Neural progenitor cell (in vitro differentiated cells): ENCODE data around the gene AJUBA. TPM values are rescaled to one million over a fixed set of nuclear protein-coding genes. Genes with fewer than 3 reads are reported as not detected.

Source experiments
- DNase-seq: peaks from one replicate; pipeline ENCODE4 v3.0.0-alpha.2; 2016; ENCODE audit warnings: low spot score
- H2AFZ ChIP-seq: fragments of 200-600 bp; sonication (generic); replicated peaks from 2 replicates; pipeline ENCODE4 v1.6.1; 2016; ENCODE audit warnings: antibody characterized with exemption
- H3F3A ChIP-seq: fragments of 200-600 bp; sonication (generic); 2 replicates; pipeline ENCODE4 v1.6.1; 2016; ENCODE audit warnings: antibody characterized with exemption, low read depth
- H3K27ac ChIP-seq: fragments of 200-600 bp; sonication (generic); 2 replicates; pipeline ENCODE4 v1.5.1; 2016; ENCODE audit warnings: mild to moderate bottlenecking
- H3K27me3 ChIP-seq: fragments of 200-600 bp; sonication (generic); 2 replicates; pipeline ENCODE4 v1.6.1; 2016; ENCODE audit warnings: mild to moderate bottlenecking, moderate library complexity
- H3K36me3 ChIP-seq: fragments of 200-600 bp; sonication (generic); 2 replicates; pipeline ENCODE4 v1.5.1; 2016
- H3K4me1 ChIP-seq: fragments of 200-600 bp; sonication (generic); 2 replicates; pipeline ENCODE4 v1.6.1; 2016; ENCODE audit warnings: mixed run types
- H3K4me2 ChIP-seq: fragments of 200-600 bp; sonication (generic); 2 replicates; pipeline ENCODE4 v1.6.1; 2016
- H3K4me3 ChIP-seq: fragments of 200-600 bp; sonication (generic); 2 replicates; pipeline ENCODE4 v1.5.1; 2016
- H3K79me2 ChIP-seq: fragments of 200-600 bp; sonication (generic); 2 replicates; pipeline ENCODE4 v1.6.1; 2016; ENCODE audit warnings: low read depth
- H3K9ac ChIP-seq: fragments of 200-600 bp; sonication (generic); 2 replicates; pipeline ENCODE4 v1.6.1; 2016
- H3K9me3 ChIP-seq: fragments of 200-600 bp; sonication (generic); 2 replicates; pipeline ENCODE4 v1.5.1; 2016; ENCODE audit warnings: low read depth
- H4K20me1 ChIP-seq: fragments of 200-600 bp; sonication (generic); 2 replicates; pipeline ENCODE4 v1.6.1; 2016; ENCODE audit warnings: low read depth
- H3K27ac Mint-ChIP-seq: 3 replicates; pipeline ENCODE4 v1.8.0; 2021; ENCODE audit warnings: mixed read lengths
- H3K27me3 Mint-ChIP-seq: 2 replicates; pipeline ENCODE4 v1.8.0; 2022; ENCODE audit warnings: low read depth, mild to moderate bottlenecking, inconsistent platforms, moderate library complexity, mixed read lengths; ENCODE audit not compliant: insufficient read depth
- H3K36me3 Mint-ChIP-seq: 3 replicates; pipeline ENCODE4 v1.8.0; 2021; ENCODE audit warnings: mixed read lengths
- H3K4me1 Mint-ChIP-seq: 3 replicates; pipeline ENCODE4 v1.8.0; 2021; ENCODE audit warnings: mixed read lengths
- H3K4me3 Mint-ChIP-seq: 3 replicates; pipeline ENCODE4 v1.8.0; 2021; ENCODE audit warnings: mild to moderate bottlenecking, moderate library complexity, mixed read lengths
- H3K9me3 Mint-ChIP-seq: 3 replicates; pipeline ENCODE4 v1.8.0; 2020; ENCODE audit warnings: mixed read lengths
- CTCF ChIP-seq: fragments of 200-600 bp; sonication (generic); IDR thresholded peaks from 2 replicates; pipeline ENCODE4 v1.5.1; 2017; ENCODE audit warnings: antibody characterized with exemption, mild to moderate bottlenecking
- EZH2 ChIP-seq: fragments of 200-600 bp; sonication (generic); IDR thresholded peaks from 2 replicates; pipeline ENCODE4 v1.6.1; 2017; ENCODE audit warnings: antibody characterized with exemption, mild to moderate bottlenecking, moderate library complexity
- EZH2phosphoT487 ChIP-seq: fragments of 200-600 bp; sonication (generic); IDR thresholded peaks from 2 replicates; pipeline ENCODE4 v1.6.1; 2017; ENCODE audit warnings: antibody characterized with exemption
- total RNA-seq: library from RNA; depleted of rRNA; stranded (reverse); fragments of >200 nt; gene quantifications from 2 replicates; pipeline ENCODE4 v1.2.3, GENCODE V29; 2015; ENCODE audit warnings: low replicate concordance

Gene AJUBA
- total RNA-seq, 1 donor from 2014 or later = 99.6 TPM

DNA sequence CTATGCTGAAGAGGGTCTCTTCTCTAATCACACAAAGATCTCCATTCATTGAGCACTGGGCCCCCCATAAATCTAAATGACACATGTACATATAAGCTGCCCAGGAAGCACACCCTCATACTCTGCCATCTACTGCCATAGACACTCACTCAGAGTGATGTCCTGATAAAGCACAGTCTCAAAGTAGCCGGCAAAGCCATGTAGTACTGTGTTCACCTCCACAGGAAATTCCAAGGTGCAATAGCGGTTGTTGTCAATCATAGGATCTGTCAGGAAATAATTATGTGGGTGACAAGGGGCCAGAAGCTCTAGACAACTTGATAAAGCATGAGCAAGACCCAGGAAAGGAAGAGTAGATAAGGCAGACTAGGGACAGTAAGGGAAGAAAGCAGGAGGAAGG lies 60.1 kb downstream of the AJUBA start:
- Histone ChIP-seq H3K27ac (no peak overlapping the region), H3K9me3 (no peaks in the 10 kb centered on the region), H3K79me2 (peaks cover 23% of the 10 kb centered on the region), H3K4me2 (no peak overlapping the region), H3K36me3 (no peaks in the 10 kb centered on the region), H2AFZ (no peak overlapping the region), H3K4me3 (no peak overlapping the region), H3K4me1 (peaks cover 10% of the 10 kb centered on the region), H3K9ac (no peak overlapping the region), H3K27me3 (no peaks in the 10 kb centered on the region), H4K20me1 (no peaks in the 10 kb centered on the region), H3F3A (peaks cover 27% of the 10 kb centered on the region)
- Mint-ChIP-seq H3K27me3 (peaks cover 12% of the 10 kb centered on the region), H3K4me3 (no peak overlapping the region), H3K36me3 (peaks cover 52% of the 10 kb centered on the region), H3K27ac (no peak overlapping the region), H3K9me3 (no peaks in the 10 kb centered on the region), H3K4me1 (peaks cover 28% of the 10 kb centered on the region)
- no peak for DNase-seq
- TF ChIP-seq EZH2 (no peak), CTCF (no peak), EZH2phosphoT487 (no peak)

Other genes with a start within 250 kb of the AJUBA start
- gene OXA1L, start 215.9 kb downstream of the AJUBA start, total RNA-seq = 101 and 116 TPM in 2 replicates
- gene SLC7A7, start 167.1 kb downstream of the AJUBA start, total RNA-seq = 2.8 and 5.6 TPM in 2 replicates
- gene MRPL52, start 152.7 kb downstream of the AJUBA start, total RNA-seq = 28.1 and 71.5 TPM in 2 replicates
- gene MMP14, start 146.0 kb downstream of the AJUBA start, total RNA-seq = 15.1 and 25.2 TPM in 2 replicates
- gene LRP10, start 110.8 kb downstream of the AJUBA start, total RNA-seq = 0.92 and 4.2 TPM in 2 replicates
- 1.7 and 3.3 TPM in 2 replicates for gene REM2, start 99.3 kb downstream of the AJUBA start, total RNA-seq
- 139 and 170 TPM in 2 replicates for gene RBM23, start 63.4 kb downstream of the AJUBA start, total RNA-seq
- gene PRMT5, start 53.2 kb downstream of the AJUBA start, total RNA-seq = 54.6 and 97.6 TPM in 2 replicates
- gene HAUS4, start 25.5 kb downstream of the AJUBA start, total RNA-seq = 93.3 and 103 TPM in 2 replicates
- gene C14orf93, start 27.6 kb upstream of the AJUBA start, total RNA-seq = 8.2 and 11.0 TPM in 2 replicates
- 154 and 223 TPM in 2 replicates for gene PSMB5, start 52.3 kb upstream of the AJUBA start, total RNA-seq
- not detected in 2 replicates for gene PSMB11, start 59.7 kb upstream of the AJUBA start, total RNA-seq
- gene CDH24, start 75.0 kb upstream of the AJUBA start, total RNA-seq = 15.0 and 35.9 TPM in 2 replicates
- gene ACIN1, start 112.6 kb upstream of the AJUBA start, total RNA-seq = 184 and 215 TPM in 2 replicates
- 32.0 and 37.5 TPM in 2 replicates for gene C14orf119, start 113.0 kb upstream of the AJUBA start, total RNA-seq
- 0.06 TPM in 1 of 2 replicates, not detected in the other for gene CIROP, start 122.4 kb upstream of the AJUBA start, total RNA-seq
- gene CEBPE, start 136.7 kb upstream of the AJUBA start, total RNA-seq = not detected in 2 replicates
- gene SLC7A8, start 201.1 kb upstream of the AJUBA start, total RNA-seq = 56.5 and 83.7 TPM in 2 replicates